ENCODE results near the gene ABO. TPM values are rescaled to one million over a fixed set of nuclear protein-coding genes. Genes with fewer than 3 reads are reported as not detected.

ABO gene
- total RNA-seq, 2 donors from 2014 or later = 58.0 to 77.7 TPM

DNA sequence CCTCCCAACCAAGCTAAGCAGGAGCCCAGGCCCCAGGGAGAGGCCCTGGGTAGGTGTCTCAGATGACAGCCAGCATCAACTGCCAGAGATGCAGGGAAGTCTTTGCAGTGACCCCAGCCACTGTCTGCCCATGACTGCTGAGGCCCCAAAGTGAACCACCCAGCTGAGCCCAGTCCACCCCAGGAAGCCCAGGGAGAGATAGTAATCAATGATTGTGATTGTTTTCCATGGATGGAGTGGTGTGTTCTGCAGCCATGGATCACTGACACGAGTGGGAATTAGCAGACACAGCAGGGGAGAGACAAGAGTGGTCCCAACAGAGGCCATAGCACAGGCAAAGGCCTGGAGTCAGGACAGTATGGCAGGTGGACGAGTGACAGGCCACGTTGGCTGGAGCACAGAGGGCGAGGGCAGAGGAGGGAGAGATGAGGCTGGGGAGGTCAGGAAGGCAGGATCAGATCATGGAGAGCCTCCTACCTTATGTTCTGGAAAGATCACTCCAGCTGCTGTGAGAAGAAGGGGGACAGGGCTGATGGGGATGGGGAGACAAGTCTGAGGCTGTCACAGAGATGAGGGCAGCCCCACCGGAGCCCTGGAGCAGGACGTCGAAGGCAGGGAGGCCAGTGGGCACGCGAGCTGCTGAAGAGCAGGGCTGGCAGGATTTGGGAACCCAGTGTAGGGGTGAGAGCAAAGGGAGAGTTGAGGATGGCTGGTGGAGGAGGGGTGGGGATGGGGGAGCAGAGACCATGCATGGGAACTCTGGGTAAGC, 14.5 kb downstream of the ABO start:
- H3K36me3 ChIP-seq = no peaks in the 10 kb centered on the region
- H3K9me3 ChIP-seq = no peaks in the 10 kb centered on the region
- H3K27ac ChIP-seq = no peak overlapping the region
- no peak for DNase-seq
- H3K4me1 ChIP-seq = no peaks in the 10 kb centered on the region
- no peak overlapping the region for H3K4me3 ChIP-seq
- intact Hi-C loops (cut with DNase I) = no loop called here
- H3K9ac ChIP-seq (ENCODE audit: low read depth in 2 of 2, low read length in 2 of 2) = no peak overlapping the region
- H3K27me3 ChIP-seq = no peaks in the 10 kb centered on the region
- no peak for TF ChIP-seq CTCF (IDR thresholded peaks at IDR 0.05)

- no peak for DNase-seq
- no peaks in the 10 kb centered on the region for H3K27me3 ChIP-seq
- H3K9me3 ChIP-seq = no peaks in the 10 kb centered on the region
- intact Hi-C loops (cut with DNase I) = no loop called here
- H3K9ac ChIP-seq (ENCODE audit: low read depth in 2 of 2, low read length in 2 of 2) = no peak overlapping the region
- H3K36me3 ChIP-seq = no peaks in the 10 kb centered on the region
- TF ChIP-seq CTCF (IDR thresholded peaks at IDR 0.05) = no peak
- no peak overlapping the region for H3K4me3 ChIP-seq
- no peaks in the 10 kb centered on the region for H3K4me1 ChIP-seq
- no peak overlapping the region for H3K27ac ChIP-seq
Measured at GRCh38 chr9:133258061-133259015, 16.7 kb downstream of the ABO start.

DNA sequence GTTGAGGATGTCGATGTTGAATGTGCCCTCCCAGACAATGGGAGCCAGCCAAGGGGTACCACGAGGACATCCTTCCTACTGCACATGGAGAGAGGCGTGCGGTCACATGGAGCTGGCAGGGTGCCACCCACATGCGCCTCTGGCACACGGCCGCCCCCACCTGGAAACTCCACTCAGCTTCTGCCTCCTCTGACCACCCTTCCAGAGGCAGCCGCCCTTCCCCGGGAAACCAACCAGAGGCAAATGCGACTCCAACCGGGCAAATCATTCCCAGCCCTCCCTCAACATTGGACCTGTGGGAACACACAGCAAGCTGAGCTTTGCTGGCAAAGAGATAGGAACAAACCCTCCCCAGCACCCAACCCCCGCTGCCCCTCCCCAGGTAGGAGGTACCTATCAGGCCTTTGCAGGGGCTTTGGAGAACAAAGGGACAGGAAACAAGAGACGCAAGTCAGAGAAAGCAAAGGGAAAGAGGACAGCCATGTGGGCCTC, 17.5 kb downstream of the ABO start:
- Histone ChIP-seq H3K4me1 (no peaks in the 10 kb centered on the region), H3K27me3 (no peaks in the 10 kb centered on the region), H3K9ac (ENCODE audit: low read depth in 2 of 2, low read length in 2 of 2) (no peak overlapping the region), H3K27ac (no peak overlapping the region), H3K36me3 (no peaks in the 10 kb centered on the region), H3K4me3 (no peak overlapping the region), H3K9me3 (no peaks in the 10 kb centered on the region)
- TF ChIP-seq CTCF (IDR thresholded peaks at IDR 0.05) = no peak
- DNase-seq = no peak
- intact Hi-C loops (cut with DNase I) = no loop called here

DNA sequence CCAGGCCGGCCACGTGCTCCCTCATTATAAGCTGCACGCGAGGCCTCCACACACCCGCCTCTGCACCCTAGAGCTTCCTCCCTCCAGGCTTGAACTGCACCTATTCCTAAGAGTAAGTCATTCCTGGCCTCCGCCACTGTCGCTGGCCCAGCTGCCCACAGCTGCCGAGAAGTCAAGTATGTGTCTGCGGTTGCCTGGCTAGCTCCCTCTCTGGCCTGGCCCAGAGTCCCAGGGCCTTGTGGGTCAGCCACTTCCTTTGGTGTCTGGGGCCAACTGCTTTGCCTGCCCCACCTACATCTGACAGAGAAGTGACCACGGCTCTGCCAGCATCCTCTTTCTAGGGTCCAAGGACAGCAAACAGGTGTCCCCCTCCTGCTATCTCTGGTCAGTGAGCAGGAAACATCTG, 18.3 kb downstream of the ABO start:
- no peak overlapping the region for H3K27ac ChIP-seq
- no peaks in the 10 kb centered on the region for H3K9me3 ChIP-seq
- intact Hi-C loops (cut with DNase I) = no loop called here
- no peaks in the 10 kb centered on the region for H3K4me1 ChIP-seq
- H3K9ac ChIP-seq (ENCODE audit: low read depth in 2 of 2, low read length in 2 of 2) = no peak overlapping the region
- H3K4me3 ChIP-seq = no peak overlapping the region
- no peaks in the 10 kb centered on the region for H3K36me3 ChIP-seq
- TF ChIP-seq CTCF (IDR thresholded peaks at IDR 0.05) = no peak
- H3K27me3 ChIP-seq = no peaks in the 10 kb centered on the region
- DNase-seq = no peak

- H3K4me3 ChIP-seq = no peak overlapping the region
- H3K4me1 ChIP-seq = no peaks in the 10 kb centered on the region
- no peaks in the 10 kb centered on the region for H3K36me3 ChIP-seq
- H3K27me3 ChIP-seq = no peaks in the 10 kb centered on the region
- no peak overlapping the region for H3K27ac ChIP-seq
- no peak for DNase-seq
- intact Hi-C loops (cut with DNase I) = no loop called here
- no peak overlapping the region for H3K9ac ChIP-seq (ENCODE audit: low read depth in 2 of 2, low read length in 2 of 2)
- H3K9me3 ChIP-seq = no peaks in the 10 kb centered on the region
- no peak for TF ChIP-seq CTCF (IDR thresholded peaks at IDR 0.05)
Measured at GRCh38 chr9:133256136-133256461, 18.9 kb downstream of the ABO start.

Measured in colonic mucosa (tissue), 4 donors.